ENCODE data around the gene COA7. TPM values are rescaled to one million over a fixed set of nuclear protein-coding genes. Genes with fewer than 3 reads are reported as not detected.

The COA7 gene
- total RNA-seq, 3 donors from 2014 or later (not counting 1 experiment from before 2014, with no cell fraction given): 1.8 to 4.7 (median 3.9) TPM

GRCh38 chr1:52667290-52667689 is 30.9 kb downstream of the COA7 start:
- Mint-ChIP-seq H3K4me1 (peaks cover 0 to 4% of the 10 kb centered on the region in 2 donors), H3K9me3 (no peaks in the 10 kb centered on the region), H3K36me3 (no peaks in the 10 kb centered on the region), H3K27me3 (ENCODE audit: low read depth in 2 of 2) (no peaks in the 10 kb centered on the region), H3K27ac (no peak overlapping the region), H3K4me3 (no peak overlapping the region)
- no peak overlapping the region for H3K27ac ChIP-seq (ENCODE audit: low read length)
- H3K4me1 ChIP-seq (ENCODE audit: control insufficient read depth, insufficient read depth, low read length): no peaks in the 10 kb centered on the region
- H3K4me3 ChIP-seq (ENCODE audit: low read length): no peak overlapping the region
- WGBS (ENCODE audit: insufficient coverage): 81% methylated on average over 5 of the region's 5 CpGs
- H3K9me3 ChIP-seq (ENCODE audit: control insufficient read depth, insufficient read depth, low read length): no peaks in the 10 kb centered on the region
- peaks cover 19% of the 10 kb centered on the region for H3K36me3 ChIP-seq (ENCODE audit: control insufficient read depth, insufficient read depth, low read length)
- no peaks in the 10 kb centered on the region for H3K27me3 ChIP-seq (ENCODE audit: control insufficient read depth, insufficient read depth, low read length)
- intact Hi-C loops (cut with micrococcal nuclease): no loop called here
- ATAC-seq: no peak
- TF ChIP-seq CTCF (IDR thresholded peaks at IDR 0.05): no peak
- DNase-seq: no peak

GRCh38 chr1:52665006-52665941 is 32.9 kb downstream of the COA7 start:
- no peak overlapping the region for H3K4me3 Mint-ChIP-seq
- H3K27me3 Mint-ChIP-seq (ENCODE audit: low read depth in 2 of 2): no peaks in the 10 kb centered on the region
- intact Hi-C loops (cut with micrococcal nuclease): no loop called here
- ATAC-seq (no peak), DNase-seq (no peak)
- Histone ChIP-seq H3K27me3 (ENCODE audit: control insufficient read depth, insufficient read depth, low read length) (no peaks in the 10 kb centered on the region), H3K4me1 (ENCODE audit: control insufficient read depth, insufficient read depth, low read length) (no peaks in the 10 kb centered on the region), H3K36me3 (ENCODE audit: control insufficient read depth, insufficient read depth, low read length) (peaks cover 12% of the 10 kb centered on the region), H3K9me3 (ENCODE audit: control insufficient read depth, insufficient read depth, low read length) (no peaks in the 10 kb centered on the region), H3K27ac (ENCODE audit: low read length) (no peak overlapping the region), H3K4me3 (ENCODE audit: low read length) (no peak overlapping the region)
- H3K27ac Mint-ChIP-seq: peak overlapping the region in 1 of 2 donors; percentile 49
- no peaks in the 10 kb centered on the region for H3K9me3 Mint-ChIP-seq
- peaks cover 0 to 4% of the 10 kb centered on the region in 2 donors for H3K4me1 Mint-ChIP-seq
- H3K36me3 Mint-ChIP-seq: no peaks in the 10 kb centered on the region
- no peak for TF ChIP-seq CTCF (IDR thresholded peaks at IDR 0.05)
- WGBS (ENCODE audit: insufficient coverage): 97% methylated on average over 7 of the region's 8 CpGs

GRCh38 chr1:52663716-52664115 is 34.4 kb downstream of the COA7 start:
- H3K36me3 ChIP-seq (ENCODE audit: control insufficient read depth, insufficient read depth, low read length): peaks cover 19% of the 10 kb centered on the region
- H3K27me3 ChIP-seq (ENCODE audit: control insufficient read depth, insufficient read depth, low read length): no peaks in the 10 kb centered on the region
- intact Hi-C loops (cut with micrococcal nuclease): no loop called here
- Mint-ChIP-seq H3K4me1 (peaks cover 8 to 10% of the 10 kb centered on the region in 2 donors), H3K27ac (no peak overlapping the region), H3K36me3 (no peaks in the 10 kb centered on the region), H3K9me3 (no peaks in the 10 kb centered on the region), H3K27me3 (ENCODE audit: low read depth in 2 of 2) (no peaks in the 10 kb centered on the region), H3K4me3 (no peak overlapping the region)
- WGBS (ENCODE audit: insufficient coverage): 97% methylated on average over 3 of the region's 5 CpGs
- no peak overlapping the region for H3K4me3 ChIP-seq (ENCODE audit: low read length)
- no peaks in the 10 kb centered on the region for H3K4me1 ChIP-seq (ENCODE audit: control insufficient read depth, insufficient read depth, low read length)
- DNase-seq (no peak), ATAC-seq (no peak)
- H3K9me3 ChIP-seq (ENCODE audit: control insufficient read depth, insufficient read depth, low read length): no peaks in the 10 kb centered on the region
- TF ChIP-seq CTCF (IDR thresholded peaks at IDR 0.05): no peak
- no peak overlapping the region for H3K27ac ChIP-seq (ENCODE audit: low read length)
